ENCODE data around the gene MLLT1.

The MLLT1 gene

DNA sequence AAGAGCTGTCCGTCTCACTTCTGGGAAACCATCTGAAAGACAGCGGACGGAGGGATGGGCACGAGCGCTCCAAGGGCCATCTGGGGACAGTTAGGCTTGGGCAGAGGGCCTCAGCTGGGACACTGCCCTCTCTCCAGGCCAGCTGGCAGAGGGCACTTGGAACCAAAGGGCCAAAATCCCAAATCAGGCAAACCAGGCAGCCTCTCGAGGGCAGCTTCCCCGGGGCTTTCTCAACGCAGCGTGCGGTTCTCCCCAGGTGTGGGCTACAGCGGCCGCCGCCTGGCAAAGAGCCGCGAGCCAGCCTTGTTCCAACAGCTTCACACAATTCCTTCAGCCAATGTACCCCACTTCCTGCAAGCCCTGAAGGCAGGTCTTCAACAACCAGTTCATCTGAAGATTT, 5.0 kb downstream of the MLLT1 start:
- DNase-seq = no peak

DNA sequence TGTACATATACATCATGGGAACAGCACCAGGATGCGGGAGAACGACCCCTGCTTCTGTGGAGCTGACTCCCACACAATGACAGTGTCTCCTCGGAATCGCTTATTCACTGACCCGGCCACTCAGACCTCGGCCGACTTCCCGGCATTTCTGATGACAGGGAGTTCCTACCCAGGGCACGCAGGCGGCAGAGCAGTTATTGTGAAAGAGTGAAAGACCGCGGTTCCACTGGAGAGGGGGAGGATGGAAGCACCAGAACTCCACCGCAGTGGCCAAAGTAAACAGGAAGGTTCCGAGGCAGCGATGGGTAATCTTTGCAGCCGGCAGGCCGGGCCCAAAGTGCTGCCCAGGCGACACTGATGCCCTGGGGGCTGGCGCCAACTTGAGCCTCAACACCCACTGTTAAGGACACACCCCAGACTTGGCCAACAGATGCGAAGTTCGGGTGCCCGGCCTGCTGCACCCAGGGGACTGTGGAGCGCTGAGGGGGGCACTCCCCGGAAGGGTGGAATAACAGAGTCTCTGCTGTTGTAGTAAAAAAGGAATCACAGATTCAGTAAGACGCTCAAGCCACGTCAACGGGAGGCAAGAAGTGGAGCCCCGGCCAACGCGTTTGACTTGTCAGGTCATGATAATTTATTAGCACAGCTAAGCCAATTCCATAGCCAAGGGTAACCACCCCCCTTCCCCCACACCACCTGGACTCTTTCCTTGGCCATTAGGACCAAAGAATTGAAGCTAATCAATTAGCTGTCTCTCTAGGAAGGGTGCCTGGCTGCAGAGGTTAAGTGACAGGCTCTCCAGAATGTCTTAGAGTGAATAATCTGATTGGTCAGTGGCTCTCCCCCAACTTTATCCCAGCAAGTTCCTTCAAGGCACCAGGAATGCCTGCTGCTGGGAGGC, 5.8 kb downstream of the MLLT1 start:
- DNase-seq = peak; percentile 94

DNA sequence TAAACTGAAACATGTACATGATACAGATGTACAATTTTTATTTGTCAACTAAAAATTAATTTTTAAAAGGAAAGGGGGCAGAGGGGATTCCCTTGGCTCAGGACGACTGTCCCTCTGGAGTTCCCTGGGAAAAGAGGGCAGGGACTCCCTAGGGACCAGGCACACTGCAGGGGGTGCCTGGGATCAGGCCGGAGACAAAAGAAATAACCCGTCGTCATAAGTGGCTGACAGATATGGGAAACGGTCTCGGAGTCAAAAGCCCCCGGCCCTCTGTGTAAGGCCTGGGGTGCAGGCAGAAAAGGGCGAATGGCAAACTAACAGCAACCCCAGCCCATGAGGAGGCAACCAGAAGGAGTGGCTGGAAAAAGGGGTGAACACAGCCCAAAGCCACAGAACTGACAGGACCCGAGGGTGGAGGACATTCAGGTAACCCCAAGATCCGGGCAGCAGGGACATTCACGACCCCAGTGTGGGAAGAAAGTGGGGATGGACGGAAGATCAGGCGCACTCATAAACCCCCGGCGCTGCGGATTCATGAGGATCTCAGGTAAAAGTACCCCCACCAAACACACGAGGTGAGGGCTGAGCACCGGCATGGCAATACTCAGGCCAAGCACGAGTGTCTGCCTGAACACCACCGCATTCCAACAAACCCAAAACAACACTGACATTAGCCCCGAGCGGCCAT, 6.7 kb downstream of the MLLT1 start:
- no peak for DNase-seq

DNA sequence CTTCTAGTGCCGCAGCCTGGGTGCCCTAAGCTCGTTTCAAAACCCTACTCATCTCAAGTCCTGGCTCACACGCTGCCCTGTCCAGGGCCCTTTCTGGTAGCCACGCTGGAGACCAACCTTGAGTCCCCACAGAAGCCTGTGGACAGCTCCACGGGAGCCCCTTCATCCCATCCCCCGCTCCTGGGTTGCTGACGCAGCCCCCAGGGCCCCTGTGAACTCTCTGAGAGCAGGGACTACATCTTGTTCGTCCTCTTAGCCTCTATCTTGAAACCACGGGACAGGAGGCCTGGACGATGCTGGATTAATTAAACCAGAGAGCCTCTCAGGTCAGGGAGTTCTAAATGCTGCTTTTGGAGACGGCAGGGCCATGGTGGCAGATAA, 7.4 kb downstream of the MLLT1 start:
- DNase-seq = no peak

DNA sequence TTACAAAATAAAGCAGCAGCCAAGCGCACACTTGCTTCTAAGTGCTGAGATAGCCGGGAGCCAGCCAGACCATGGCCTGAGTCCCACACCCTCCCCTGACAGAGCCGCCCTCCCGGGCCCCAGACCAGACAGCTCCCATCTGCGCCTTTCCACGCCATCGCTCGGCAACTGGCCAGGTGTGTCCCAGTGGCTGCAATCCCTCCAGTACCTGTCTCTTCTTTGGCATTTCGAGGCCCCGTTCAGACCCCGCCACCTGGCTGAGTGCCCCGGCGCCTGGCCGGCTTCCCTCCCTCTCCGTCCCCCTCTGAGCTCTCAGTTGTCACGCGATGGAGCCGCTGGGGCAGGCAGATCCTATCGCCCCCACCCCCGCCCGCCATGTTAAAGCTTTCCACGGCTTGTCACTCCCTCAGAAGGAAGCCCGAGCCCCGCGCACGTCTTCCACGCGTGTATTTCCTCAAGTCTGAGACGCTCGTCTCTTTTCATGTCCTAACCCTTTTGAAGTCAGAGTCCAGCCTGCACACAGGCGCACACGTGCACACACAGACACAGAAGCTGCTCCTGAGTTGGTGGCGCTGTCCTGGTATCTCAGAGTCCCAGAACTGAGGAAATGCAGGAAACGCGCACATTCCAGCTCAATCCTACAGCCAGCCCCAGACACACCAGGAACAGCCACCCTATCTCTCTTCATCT, 7.9 kb downstream of the MLLT1 start:
- peak; percentile 14 for DNase-seq

GRCh38 chr19:6271251-6271650, 8.5 kb downstream of the MLLT1 start:
- DNase-seq = no peak

GRCh38 chr19:6270822-6271221, 9.0 kb downstream of the MLLT1 start:
- no peak for DNase-seq

GRCh38 chr19:6270076-6270745, 9.6 kb downstream of the MLLT1 start:
- no peak for DNase-seq

DNA sequence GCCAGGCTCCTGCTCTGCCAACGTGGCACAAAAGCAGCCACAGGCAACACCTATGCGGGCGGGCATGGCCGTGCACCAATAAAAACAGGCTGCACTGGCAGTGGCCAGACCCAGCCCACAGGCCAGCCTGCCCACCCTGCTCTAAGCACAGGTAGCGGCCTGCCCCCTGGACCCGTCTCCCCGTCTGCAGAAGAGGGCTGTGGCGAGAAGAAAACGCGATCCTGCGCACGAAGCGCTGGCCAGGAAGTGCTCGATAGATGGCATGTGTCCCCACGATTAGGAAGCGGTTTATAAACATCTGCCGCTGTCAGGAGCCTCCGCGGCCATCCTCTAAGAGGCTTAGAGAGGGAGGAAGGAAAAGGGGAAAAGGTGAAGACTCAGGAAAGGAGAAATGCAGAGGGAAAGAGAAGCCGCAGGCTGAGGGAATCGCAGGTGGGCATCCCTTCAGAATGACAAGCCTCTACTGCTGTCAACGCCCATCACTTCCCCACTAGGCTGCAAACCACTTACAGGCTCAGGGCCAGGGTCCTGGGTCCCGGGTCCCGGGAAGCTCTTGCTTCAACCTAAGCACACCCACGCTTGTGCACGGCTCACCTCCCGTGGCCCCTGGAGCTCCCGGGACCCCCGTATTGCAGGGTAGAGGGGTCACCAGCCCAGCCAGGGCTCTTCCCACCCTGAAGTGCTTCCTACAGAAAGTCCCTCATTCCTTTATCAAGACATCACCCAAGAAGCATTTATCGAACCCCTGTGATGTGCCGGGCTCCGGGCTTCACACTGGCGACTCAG, 10.5 kb downstream of the MLLT1 start:
- no peak for DNase-seq

DNA sequence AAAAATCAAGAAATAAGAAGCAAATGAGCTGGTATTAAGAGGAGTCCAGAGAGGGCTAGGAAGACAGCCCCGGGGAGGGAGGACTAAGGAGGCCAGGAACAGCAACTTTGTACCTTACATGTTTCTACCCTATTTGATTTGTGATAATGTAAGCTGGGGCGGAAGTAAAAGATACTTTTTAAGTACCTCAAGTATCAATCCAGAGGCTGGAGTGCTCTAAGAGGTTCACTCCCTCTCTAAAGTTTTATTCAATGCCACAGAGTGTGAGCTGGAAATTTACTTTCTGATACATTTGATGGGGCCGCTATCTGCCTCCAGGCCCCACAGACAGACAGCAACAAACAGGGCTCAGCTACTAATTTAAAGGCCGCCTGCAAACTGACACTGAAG, 11.4 kb downstream of the MLLT1 start:
- no peak for DNase-seq

- DNase-seq = peak; percentile 47
Observed at GRCh38 chr19:6267552-6268381, 12.0 kb downstream of the MLLT1 start.

DNA sequence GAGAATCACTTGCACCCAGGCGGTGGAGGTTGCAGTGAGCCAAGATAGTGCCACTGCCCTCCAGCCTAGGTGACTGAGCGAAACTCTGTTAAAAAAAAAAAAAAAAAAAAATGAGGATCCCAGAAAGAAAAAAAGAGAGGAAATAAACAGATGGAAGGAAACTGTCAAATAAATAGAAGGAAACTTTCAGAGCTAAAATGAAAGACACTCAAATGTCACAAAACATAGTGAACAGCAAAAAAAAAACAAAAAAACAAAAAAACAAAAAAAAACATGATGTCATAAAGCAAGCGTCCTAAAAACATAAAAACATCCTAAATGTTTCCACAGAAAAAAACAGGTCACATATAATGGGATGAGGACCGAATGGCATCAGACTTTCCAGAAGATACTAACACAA, 15.0 kb downstream of the MLLT1 start:
- no peak for DNase-seq

DNA sequence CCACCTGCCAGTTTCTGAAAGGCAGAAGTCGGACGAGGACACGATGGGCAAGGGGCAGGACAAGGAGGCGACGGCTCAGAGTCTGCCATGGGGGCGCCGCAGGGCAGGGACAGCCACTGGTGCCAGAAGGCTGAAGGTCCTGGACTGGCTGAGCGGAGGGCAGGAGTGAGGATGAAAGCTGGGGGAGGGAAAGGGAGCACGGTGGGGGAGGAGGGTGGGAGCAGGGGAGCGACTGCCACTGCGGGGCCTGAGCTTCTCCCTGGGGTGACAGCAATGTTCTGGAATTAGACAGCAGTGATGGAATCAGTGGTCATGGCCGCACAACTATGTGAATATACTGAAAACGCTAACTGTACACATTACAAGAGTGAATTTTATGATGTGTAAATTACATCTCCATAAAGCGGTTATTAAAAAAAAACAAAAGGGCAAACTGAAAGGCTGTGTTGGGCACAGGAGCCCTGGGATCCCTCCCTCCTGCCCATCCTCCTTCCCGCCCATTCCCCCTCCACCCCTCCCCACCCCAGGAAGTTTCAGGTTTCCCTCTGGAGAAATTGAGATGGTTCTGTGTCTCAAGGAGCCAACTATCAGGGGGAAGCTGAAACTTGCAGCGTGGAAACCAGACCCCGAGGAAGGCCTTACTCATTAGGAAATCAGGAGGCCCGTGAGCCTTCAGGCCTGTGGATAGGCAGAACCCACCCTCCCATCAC, 15.9 kb downstream of the MLLT1 start:
- DNase-seq = no peak

- DNase-seq = no peak
Observed at GRCh38 chr19:6263306-6263705, 16.5 kb downstream of the MLLT1 start.

GRCh38 chr19:6262519-6262918, 17.3 kb downstream of the MLLT1 start:
- DNase-seq = no peak

DNA sequence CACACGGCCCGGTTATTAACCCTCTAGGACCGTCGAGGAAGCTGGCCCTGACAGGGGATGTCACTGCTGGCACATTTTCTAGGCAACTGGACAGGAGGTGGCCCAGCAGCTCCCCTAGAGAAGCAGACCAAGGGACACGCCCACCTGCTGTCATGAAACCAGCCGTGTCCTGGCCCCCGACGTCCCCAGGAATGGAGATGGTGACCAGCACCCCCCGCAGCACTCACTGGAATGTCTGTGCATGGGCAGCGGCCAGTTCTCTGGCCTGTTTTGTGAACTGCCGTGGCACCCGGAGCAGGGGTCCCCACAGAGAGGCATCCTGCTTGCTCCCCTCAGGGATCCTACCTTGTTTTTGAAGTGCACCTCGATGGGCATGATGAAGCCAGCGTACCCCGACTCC, 17.9 kb downstream of the MLLT1 start:
- DNase-seq = no peak

- DNase-seq = peak; percentile 31
Observed at GRCh38 chr19:6260912-6261650, 18.7 kb downstream of the MLLT1 start.

DNA sequence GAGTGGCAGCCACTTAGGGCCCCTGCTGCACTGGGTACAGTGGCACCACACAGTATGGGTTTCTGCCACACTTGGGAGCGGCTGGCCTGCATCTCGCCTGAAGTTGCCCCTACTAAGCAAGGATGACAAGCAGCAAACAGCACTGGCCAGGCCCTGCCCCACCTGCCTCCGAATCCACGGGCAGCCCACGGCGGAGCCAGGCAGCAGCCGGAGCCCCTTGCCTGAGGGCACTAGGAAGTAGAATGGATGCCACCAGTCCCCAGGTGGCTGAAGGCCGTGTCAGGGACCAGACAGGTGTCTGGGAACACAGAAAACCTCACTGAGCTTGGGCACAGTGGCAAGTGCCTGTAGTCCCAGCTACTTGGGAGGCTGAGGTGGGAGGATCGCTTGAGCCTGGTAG, 19.4 kb downstream of the MLLT1 start:
- DNase-seq = no peak

DNA sequence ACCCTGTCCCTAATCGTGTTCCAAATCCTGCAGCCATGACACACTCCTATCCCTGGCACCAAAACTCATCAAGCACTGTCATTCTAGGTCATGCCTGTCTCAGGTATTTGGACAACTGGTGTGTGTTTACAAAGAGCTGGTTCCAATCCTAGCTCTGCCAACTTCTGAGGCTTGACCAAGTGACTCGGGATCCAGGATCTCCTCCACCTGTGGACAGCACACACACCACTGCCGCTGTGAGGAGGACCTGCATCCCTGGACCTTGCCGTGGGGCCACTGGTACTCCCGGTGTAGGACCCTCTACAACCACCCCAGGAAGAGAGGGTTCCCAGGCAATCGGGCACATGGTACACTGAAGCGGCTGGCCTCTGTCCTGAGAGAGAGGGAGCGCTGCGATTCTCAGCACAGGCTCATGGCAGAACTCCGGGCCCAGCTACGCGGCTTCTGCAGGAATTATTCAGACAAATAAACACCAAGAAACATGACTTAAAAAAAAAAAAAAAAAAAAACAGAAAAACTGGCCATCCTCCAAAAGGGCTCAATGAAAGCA, 20.4 kb downstream of the MLLT1 start:
- DNase-seq = no peak

DNA sequence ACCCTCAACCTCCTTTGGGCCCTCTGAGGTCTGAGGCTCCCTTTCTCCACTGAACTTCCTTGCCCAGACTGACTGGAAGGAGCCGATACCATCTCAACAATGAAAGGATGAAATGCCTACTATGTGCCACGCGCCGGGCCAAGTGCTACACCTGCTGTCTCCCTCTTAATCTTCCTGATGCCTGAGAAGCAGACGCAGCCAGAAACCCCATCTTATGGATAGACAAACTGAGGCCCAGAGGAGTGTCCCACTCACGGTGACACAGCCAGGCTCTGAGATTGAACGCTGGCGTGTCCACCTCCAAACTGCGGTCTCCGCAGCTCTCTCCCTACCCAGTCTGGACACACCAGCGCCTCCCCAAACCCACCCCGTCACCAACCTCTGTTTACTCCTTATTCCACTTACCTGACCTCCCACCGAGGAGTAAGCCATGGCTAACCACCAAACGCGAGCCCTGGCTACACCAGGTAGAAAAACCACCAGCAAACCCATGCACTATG, 20.9 kb downstream of the MLLT1 start:
- no peak for DNase-seq
